ENCODE measurements around the gene FPR2. TPM values are rescaled to one million over a fixed set of nuclear protein-coding genes. Genes with fewer than 3 reads are reported as not detected.

FPR2 gene
- total and polyA plus RNA-seq, 2 of the 13 experiments (the other 11 are each of a cell fraction or from before 2014, with no cell fraction given), result not detected

GRCh38 chr19:51735759-51736449 lies 25.1 kb upstream of the FPR2 start:
- H3K27me3 ChIP-seq (ENCODE audit: control insufficient read depth in 1 of 2, insufficient read depth in 2 of 2, low read length in 2 of 2), result peaks cover 0 to 4% of the 10 kb centered on the region in 2 experiments; a peak in 3 of 5 replicates

More at GRCh38 chr19:51735759-51736449, 25.1 kb upstream of the FPR2 start:
- Histone ChIP-seq H3K4me3 (replicated peaks in 1 of 3; ENCODE audit: insufficient read depth in 1 of 3, low read depth in 2 of 3, low read length in 3 of 3) (no peak overlapping the region), H4K20me1 (ENCODE audit: insufficient read depth, low read length) (no peaks in the 10 kb centered on the region), H3K9ac (ENCODE audit: insufficient read depth, low read depth, low read length) (no peak overlapping the region), H3K36me3 (replicated peaks in 1 of 2; ENCODE audit: control insufficient read depth in 1 of 2, insufficient read depth in 2 of 2, low read length in 2 of 2) (no peaks in the 10 kb centered on the region), H3K4me2 (ENCODE audit: low read depth, low read length) (no peak overlapping the region), H2AFZ (ENCODE audit: low read length) (no peak overlapping the region), H3K9me3 (ENCODE audit: low read length) (no peaks in the 10 kb centered on the region), H3K4me1 (ENCODE audit: insufficient read depth, low read length) (no peaks in the 10 kb centered on the region), H3K79me2 (ENCODE audit: insufficient read depth, low read length) (no peaks in the 10 kb centered on the region), H3K27ac (ENCODE audit: extremely low read length, insufficient read depth, low read length) (no peak overlapping the region)
- BruUV-seq (replicated peaks), result no TSS peak
- 2% methylated on average over 8 of the region's 10 CpGs for WGBS (ENCODE audit: low lambda C conversion rate)
- no peak for ATAC-seq
- no peak for FAIRE-seq
- in situ Hi-C loops (cut with HindIII; ENCODE audit: extremely low pct_ligation_motif_present, low pct_unique_long_range_greater_than_20kb), result no loop called here
- no peak for TF ChIP-seq ELF3 (CRISPR knock-in tag; IDR thresholded peaks at IDR 0.05)
- TF ChIP-seq ZNF264 (CRISPR knock-in tag; IDR thresholded peaks at IDR 0.05), result no peak
- TF ChIP-seq ZNF431 (CRISPR knock-in tag; IDR thresholded peaks at IDR 0.05; ENCODE audit: borderline replicate concordance, low read depth), result no peak
- TF ChIP-seq ZNF335 (CRISPR knock-in tag; IDR thresholded peaks at IDR 0.05), result no peak
- TF ChIP-seq ZNF530 (CRISPR knock-in tag; IDR thresholded peaks at IDR 0.05; ENCODE audit: low read depth), result no peak
- TF ChIP-seq TCF7 (IDR thresholded peaks at IDR 0.05; ENCODE audit: low read depth), result no peak
- TF ChIP-seq, protein P1, sequence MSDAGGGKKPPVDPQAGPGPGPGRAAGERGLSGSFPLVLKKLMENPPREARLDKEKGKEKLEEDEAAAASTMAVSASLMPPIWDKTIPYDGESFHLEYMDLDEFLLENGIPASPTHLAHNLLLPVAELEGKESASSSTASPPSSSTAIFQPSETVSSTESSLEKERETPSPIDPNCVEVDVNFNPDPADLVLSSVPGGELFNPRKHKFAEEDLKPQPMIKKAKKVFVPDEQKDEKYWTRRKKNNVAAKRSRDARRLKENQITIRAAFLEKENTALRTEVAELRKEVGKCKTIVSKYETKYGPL (CRISPR knock-in tag; IDR thresholded peaks at IDR 0.05), result no peak
- TF ChIP-seq, protein P2, sequence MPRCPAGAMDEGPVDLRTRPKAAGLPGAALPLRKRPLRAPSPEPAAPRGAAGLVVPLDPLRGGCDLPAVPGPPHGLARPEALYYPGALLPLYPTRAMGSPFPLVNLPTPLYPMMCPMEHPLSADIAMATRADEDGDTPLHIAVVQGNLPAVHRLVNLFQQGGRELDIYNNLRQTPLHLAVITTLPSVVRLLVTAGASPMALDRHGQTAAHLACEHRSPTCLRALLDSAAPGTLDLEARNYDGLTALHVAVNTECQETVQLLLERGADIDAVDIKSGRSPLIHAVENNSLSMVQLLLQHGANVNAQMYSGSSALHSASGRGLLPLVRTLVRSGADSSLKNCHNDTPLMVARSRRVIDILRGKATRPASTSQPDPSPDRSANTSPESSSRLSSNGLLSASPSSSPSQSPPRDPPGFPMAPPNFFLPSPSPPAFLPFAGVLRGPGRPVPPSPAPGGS (CRISPR knock-in tag; IDR thresholded peaks at IDR 0.05), result no peak
- no peak for TF ChIP-seq ZNF180 (CRISPR knock-in tag; IDR thresholded peaks at IDR 0.05; ENCODE audit: borderline replicate concordance, low read depth)
- TF ChIP-seq EZH2 (conservative IDR thresholded peaks at IDR 0.05; ENCODE audit: low read depth, low read length), result no peak
- TF ChIP-seq TEAD3 (CRISPR knock-in tag; optimal IDR thresholded peaks at IDR 0.05; ENCODE audit: borderline replicate concordance), result no peak
- TF ChIP-seq ZNF761 (CRISPR knock-in tag; conservative IDR thresholded peaks at IDR 0.05), result no peak
- no peak for TF ChIP-seq EHMT2 (IDR thresholded peaks at IDR 0.05; ENCODE audit: borderline replicate concordance, low read depth, low read length)
- no peak for TF ChIP-seq CBX2 (IDR thresholded peaks at IDR 0.05; ENCODE audit: low read depth, low read length)
- no peak for TF ChIP-seq CBX2 (CRISPR knock-in tag; IDR thresholded peaks at IDR 0.05; ENCODE audit: low read depth)
- no peak for TF ChIP-seq AKAP8 (CRISPR knock-in tag; IDR thresholded peaks at IDR 0.05)
- TF ChIP-seq ZNF75D (CRISPR knock-in tag; IDR thresholded peaks at IDR 0.05; ENCODE audit: borderline replicate concordance), result no peak
- no peak for TF ChIP-seq RBM22 (optimal IDR thresholded peaks at IDR 0.05; ENCODE audit: low read length)
- no peak for TF ChIP-seq MLLT10 (CRISPR knock-in tag; IDR thresholded peaks at IDR 0.05)
- no peak for TF ChIP-seq NR2F6 (IDR thresholded peaks at IDR 0.05)
- no peak for TF ChIP-seq NR2F6 (CRISPR knock-in tag; IDR thresholded peaks at IDR 0.05)
- no peak for TF ChIP-seq JUND (CRISPR knock-in tag; IDR thresholded peaks at IDR 0.05)
- ChIA-PET CTCF (ENCODE audit: low intra/inter-chr PET ratio, low total read pairs) (no interaction called here), POLR2A (no interaction called here)
- no peak for DNase-seq (ENCODE audit: low spot score)
- intact Hi-C loops (cut with micrococcal nuclease; ENCODE audit: unreplicated experiment), result no loop called here

Data from HepG2 (cell line).